WERI-Rb-1 (cell line): ENCODE measurements around the gene SNX9.

Experiments
- DNase-seq: peaks from one replicate; pipeline ENCODE4 v3.0.0-alpha.2; 2020
- H3K27ac ChIP-seq: fragments of 250-450 bp; sonication (Bioruptor Pico); 2 replicates; pipeline ENCODE4 v1.5.1; 2020; ENCODE audit warnings: mild to moderate bottlenecking, moderate library complexity
- H3K27me3 ChIP-seq: fragments of 250-450 bp; sonication (Bioruptor Pico); 2 replicates; pipeline ENCODE4 v1.5.1; 2021; ENCODE audit warnings: mild to moderate bottlenecking, low read depth, moderate library complexity; ENCODE audit not compliant: insufficient read depth, severe bottlenecking
- H3K36me3 ChIP-seq: fragments of 250-450 bp; sonication (Bioruptor Pico); 2 replicates; pipeline ENCODE4 v1.5.1; 2020; ENCODE audit warnings: mild to moderate bottlenecking, moderate library complexity
- H3K4me3 ChIP-seq: 2 replicates; pipeline ENCODE4 v1.5.1; 2011; ENCODE audit warnings: low read depth, mild to moderate bottlenecking, control low read depth, low read length
- H3K9me3 ChIP-seq: fragments of 250-450 bp; sonication (Bioruptor Pico); 2 replicates; pipeline ENCODE4 v1.5.1; 2021; ENCODE audit warnings: mild to moderate bottlenecking, moderate library complexity; ENCODE audit not compliant: severe bottlenecking
- CTCF ChIP-seq: IDR thresholded peaks from 2 replicates; pipeline ENCODE4 v1.5.1; 2011; ENCODE audit warnings: low read depth, mild to moderate bottlenecking, control low read depth, inconsistent platforms, low read length

The SNX9 gene

GRCh38 chr6:157867981-157868380 lies 44.9 kb downstream of the SNX9 start:
- Histone ChIP-seq H3K27ac (peak overlapping the region; percentile 42), H3K9me3 (no peaks in the 10 kb centered on the region), H3K4me3 (no peak overlapping the region), H3K36me3 (peaks cover 14% of the 10 kb centered on the region), H3K27me3 (no peaks in the 10 kb centered on the region)
- DNase-seq, result no peak
- TF ChIP-seq CTCF, result no peak

DNA sequence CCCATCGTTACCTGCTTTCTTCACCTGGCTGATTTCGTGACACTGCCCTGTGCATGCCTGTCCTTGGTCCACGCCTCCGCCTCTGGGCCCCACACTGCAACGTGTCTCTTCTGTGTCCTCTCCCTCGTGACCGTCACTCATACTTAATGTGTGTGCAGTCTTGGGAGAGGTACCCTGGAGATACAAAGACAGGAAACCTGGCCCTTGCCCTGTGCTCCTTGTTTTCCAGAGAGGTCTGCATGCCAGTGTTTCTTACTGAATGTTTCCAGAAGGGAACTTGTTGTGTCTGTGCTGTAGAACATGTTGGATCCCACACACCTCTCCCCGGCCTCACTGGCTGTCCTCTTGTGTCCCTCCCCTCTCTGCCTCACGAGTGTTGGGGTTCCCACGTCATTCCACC lies 45.8 kb downstream of the SNX9 start:
- no peak overlapping the region for H3K4me3 ChIP-seq
- no peak for TF ChIP-seq CTCF
- H3K27me3 ChIP-seq, result no peaks in the 10 kb centered on the region
- H3K9me3 ChIP-seq, result no peaks in the 10 kb centered on the region
- DNase-seq, result no peak
- peaks cover 15% of the 10 kb centered on the region for H3K36me3 ChIP-seq
- H3K27ac ChIP-seq, result no peak overlapping the region

DNA sequence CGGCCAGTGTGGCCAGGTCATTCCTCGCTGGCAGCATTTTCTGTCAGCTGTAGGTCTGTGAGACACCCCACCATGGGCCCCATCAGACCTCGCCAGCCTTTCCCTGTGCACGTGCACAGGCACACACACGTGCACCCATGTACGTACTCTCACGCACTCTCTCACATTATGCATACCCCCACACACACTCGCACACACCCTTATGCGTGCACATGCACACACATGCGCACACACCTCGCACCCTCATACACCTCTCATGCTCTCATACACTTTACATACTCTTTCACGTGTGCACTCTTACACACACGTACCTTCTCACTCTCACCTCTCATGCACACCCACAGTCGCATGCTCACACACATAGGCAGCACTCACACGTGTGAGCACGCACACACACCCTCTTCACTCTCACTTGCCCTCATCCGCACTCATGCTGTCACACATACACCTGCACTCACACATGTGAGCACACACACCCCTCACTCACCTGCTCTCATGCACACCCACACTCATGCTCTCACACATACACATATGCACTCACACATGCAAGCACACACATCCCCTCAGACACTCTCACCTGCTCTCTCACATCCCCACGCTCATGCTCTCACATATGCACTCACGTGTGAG lies 46.7 kb downstream of the SNX9 start:
- DNase-seq, result no peak
- H3K9me3 ChIP-seq, result no peaks in the 10 kb centered on the region
- no peak overlapping the region for H3K4me3 ChIP-seq
- TF ChIP-seq CTCF, result no peak
- H3K27ac ChIP-seq, result no peak overlapping the region
- H3K36me3 ChIP-seq, result peaks cover 24% of the 10 kb centered on the region
- no peaks in the 10 kb centered on the region for H3K27me3 ChIP-seq

DNA sequence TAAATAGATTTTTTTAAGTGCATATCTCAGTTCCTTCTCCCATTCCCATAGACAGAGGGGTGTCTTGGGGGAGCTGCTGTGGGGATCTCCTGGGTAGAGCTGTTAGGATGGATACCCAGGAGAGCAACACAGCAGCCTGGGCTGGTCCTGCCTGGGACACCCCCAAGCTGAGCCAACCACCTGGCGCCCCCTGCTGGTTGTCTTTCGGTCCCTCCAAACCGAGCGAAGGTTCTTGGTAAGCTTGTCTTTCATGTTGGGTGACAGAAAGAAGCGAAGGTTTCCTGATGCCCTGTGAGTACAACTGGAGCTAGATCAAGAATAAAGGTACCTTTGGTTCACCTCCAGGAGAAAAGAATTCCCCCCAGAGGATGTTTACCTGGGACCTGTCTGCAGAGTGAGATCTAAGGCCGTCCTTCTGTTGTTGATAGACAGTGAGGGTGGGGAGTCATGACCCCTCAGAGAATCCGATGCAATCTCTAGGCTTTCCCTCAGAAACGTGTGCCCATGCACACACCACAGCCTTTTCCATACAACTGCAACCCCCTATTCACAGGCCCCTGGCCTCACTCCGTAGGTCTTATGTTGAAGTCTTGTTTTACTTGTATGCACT lies 50.8 kb downstream of the SNX9 start:
- H3K36me3 ChIP-seq, result peaks cover 61% of the 10 kb centered on the region
- no peaks in the 10 kb centered on the region for H3K27me3 ChIP-seq
- DNase-seq, result peak; percentile 89
- peak; percentile 88 for TF ChIP-seq CTCF
- H3K9me3 ChIP-seq, result no peaks in the 10 kb centered on the region
- peak overlapping the region; percentile 45 for H3K27ac ChIP-seq
- no peak overlapping the region for H3K4me3 ChIP-seq

- Histone ChIP-seq H3K27ac (no peak overlapping the region), H3K9me3 (no peaks in the 10 kb centered on the region), H3K36me3 (peaks cover 55% of the 10 kb centered on the region), H3K4me3 (no peak overlapping the region), H3K27me3 (no peaks in the 10 kb centered on the region)
- TF ChIP-seq CTCF, result no peak
- DNase-seq, result no peak
These were observed 54.1 kb downstream of the SNX9 start for GRCh38 chr6:157877149-157877548.
